ENCODE results near the gene PLEKHA5.
"Not testable (repeated sequence)": the region's sequence is repeated elsewhere in the genome, so short reads cannot be mapped to it uniquely, and the experiment has no call there.

PLEKHA5 gene

GRCh38 chr12:19129486-19130223 lies at the start of gene PLEKHA5:
Gene PLEKHA5, plus strand, starts transcription at chr12:19129733. Its CDS starts 67 bp downstream, at chr12:19129800.
- H3K4me3 Mint-ChIP-seq: peak within 1 kb of the TSS; percentile 81
- peaks cover 10% of the 10 kb centered on the region for H3K4me1 Mint-ChIP-seq
- DNase-seq (ENCODE audit: low spot score in 2 of 2) (peak in 1 of 2 donors; percentile 9), ATAC-seq (ENCODE audit: low read depth) (peak; percentile 10)
- peaks cover 4% of the 10 kb centered on the region for H3K9me3 Mint-ChIP-seq
- peaks cover 3% of the 10 kb centered on the region for H3K36me3 Mint-ChIP-seq
- H3K27me3 Mint-ChIP-seq: peaks cover 6% of the 10 kb centered on the region
- no peak within 1 kb of the TSS for H3K27ac Mint-ChIP-seq

DNA sequence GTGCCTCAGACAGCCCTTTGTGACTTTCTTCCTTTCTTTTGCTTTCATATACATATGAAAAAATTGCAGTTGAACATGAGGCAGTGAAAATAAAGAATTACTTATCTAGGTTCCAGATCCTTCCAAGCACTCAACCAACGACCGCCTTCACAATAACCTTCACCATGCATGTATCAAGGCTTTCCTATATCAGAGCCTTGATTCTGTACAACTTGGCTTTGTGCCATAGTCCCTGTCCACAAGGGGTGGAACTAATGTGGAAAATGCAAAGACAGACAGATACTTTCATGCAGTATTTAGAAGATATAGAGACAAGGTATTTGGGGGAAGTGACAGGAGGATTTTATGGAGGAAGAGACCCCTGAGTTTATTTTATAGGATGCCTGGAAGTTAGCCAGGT lies 48.6 kb upstream of the PLEKHA5 start:
- ATAC-seq (ENCODE audit: low read depth): no peak
- H3K27ac Mint-ChIP-seq: no peak overlapping the region
- H3K9me3 Mint-ChIP-seq: peaks cover 11% of the 10 kb centered on the region
- no peaks in the 10 kb centered on the region for H3K4me1 Mint-ChIP-seq
- no peaks in the 10 kb centered on the region for H3K27me3 Mint-ChIP-seq
- no peaks in the 10 kb centered on the region for H3K36me3 Mint-ChIP-seq
- H3K4me3 Mint-ChIP-seq: no peak overlapping the region
- DNase-seq (ENCODE audit: low spot score in 2 of 2): no peak

- ATAC-seq (ENCODE audit: low read depth): no peak
- no peaks in the 10 kb centered on the region for H3K27me3 Mint-ChIP-seq
- H3K4me3 Mint-ChIP-seq: no peak overlapping the region
- H3K36me3 Mint-ChIP-seq: no peaks in the 10 kb centered on the region
- H3K9me3 Mint-ChIP-seq: peaks cover 11% of the 10 kb centered on the region
- no peak overlapping the region for H3K27ac Mint-ChIP-seq
- no peaks in the 10 kb centered on the region for H3K4me1 Mint-ChIP-seq
- no peak for DNase-seq (ENCODE audit: low spot score in 2 of 2)
These were observed 47.1 kb upstream of the PLEKHA5 start for GRCh38 chr12:19082365-19082911.

GRCh38 chr12:19084547-19084946 lies 45.0 kb upstream of the PLEKHA5 start:
- H3K4me1 Mint-ChIP-seq: no peaks in the 10 kb centered on the region
- no peaks in the 10 kb centered on the region for H3K27me3 Mint-ChIP-seq
- H3K27ac Mint-ChIP-seq: no peak overlapping the region
- H3K4me3 Mint-ChIP-seq: no peak overlapping the region
- DNase-seq (ENCODE audit: low spot score in 2 of 2): no peak
- ATAC-seq (ENCODE audit: low read depth): no peak
- H3K9me3 Mint-ChIP-seq: peaks cover 11% of the 10 kb centered on the region
- no peaks in the 10 kb centered on the region for H3K36me3 Mint-ChIP-seq

DNA sequence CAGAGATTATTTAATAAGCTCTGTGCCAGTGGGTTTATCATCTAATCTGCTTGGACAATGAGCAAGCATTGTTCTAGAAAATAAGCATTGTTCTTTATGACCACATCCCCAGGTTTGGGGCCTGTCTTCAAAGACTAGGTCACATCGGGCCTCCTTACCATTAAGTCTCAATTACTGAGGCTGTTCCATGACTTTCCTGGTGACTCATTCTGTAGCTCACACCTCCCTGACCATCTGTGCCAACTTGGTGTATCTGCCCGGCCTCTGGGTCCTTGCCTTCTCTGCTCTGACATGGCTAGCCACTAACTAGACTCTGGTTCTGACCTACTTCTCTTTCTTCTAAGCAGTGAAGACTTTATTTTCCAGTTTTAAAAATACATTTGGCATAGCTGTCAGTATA lies 44.4 kb upstream of the PLEKHA5 start:
- H3K27ac Mint-ChIP-seq: no peak overlapping the region
- no peaks in the 10 kb centered on the region for H3K27me3 Mint-ChIP-seq
- DNase-seq (ENCODE audit: low spot score in 2 of 2) (no peak), ATAC-seq (ENCODE audit: low read depth) (no peak)
- no peak overlapping the region for H3K4me3 Mint-ChIP-seq
- no peaks in the 10 kb centered on the region for H3K4me1 Mint-ChIP-seq
- H3K36me3 Mint-ChIP-seq: no peaks in the 10 kb centered on the region
- H3K9me3 Mint-ChIP-seq: peaks cover 11% of the 10 kb centered on the region

- Mint-ChIP-seq H3K27me3 (no peaks in the 10 kb centered on the region), H3K9me3 (peaks cover 3% of the 10 kb centered on the region), H3K4me3 (no peak overlapping the region), H3K4me1 (no peaks in the 10 kb centered on the region), H3K36me3 (no peaks in the 10 kb centered on the region), H3K27ac (no peak overlapping the region)
- ATAC-seq (ENCODE audit: low read depth): no peak
- no peak for DNase-seq (ENCODE audit: low spot score in 2 of 2)
These were observed 40.9 kb upstream of the PLEKHA5 start for GRCh38 chr12:19088606-19089005.

DNA sequence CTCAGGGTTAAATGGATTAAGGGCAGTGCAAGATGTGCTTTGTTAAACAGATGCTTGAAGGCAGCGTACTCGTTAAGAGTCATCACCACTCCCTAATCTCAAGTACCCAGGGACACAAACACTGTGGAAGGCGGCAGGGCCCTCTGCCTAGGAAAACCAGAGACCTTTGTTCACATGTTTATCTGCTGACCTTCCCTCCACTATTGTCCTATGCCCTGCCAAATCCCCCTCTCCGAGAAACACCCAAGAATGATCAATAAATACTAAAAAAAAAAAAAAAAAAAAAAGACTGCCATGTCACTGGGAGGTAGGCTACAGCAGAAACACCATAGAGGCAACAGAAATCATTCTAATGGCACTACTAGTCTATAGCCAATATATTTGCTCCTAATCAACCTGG lies 37.1 kb upstream of the PLEKHA5 start:
- not testable (repeated sequence) for H3K27ac Mint-ChIP-seq; H3K4me1 Mint-ChIP-seq; DNase-seq (ENCODE audit: low spot score in 2 of 2); H3K36me3 Mint-ChIP-seq; ATAC-seq (ENCODE audit: low read depth); H3K9me3 Mint-ChIP-seq; H3K27me3 Mint-ChIP-seq; H3K4me3 Mint-ChIP-seq

- Mint-ChIP-seq H3K27me3 (no peaks in the 10 kb centered on the region), H3K9me3 (peaks cover 6% of the 10 kb centered on the region), H3K4me1 (no peaks in the 10 kb centered on the region), H3K27ac (no peak overlapping the region), H3K36me3 (no peaks in the 10 kb centered on the region), H3K4me3 (no peak overlapping the region)
- DNase-seq (ENCODE audit: low spot score in 2 of 2) (no peak), ATAC-seq (ENCODE audit: low read depth) (no peak)
These were observed 36.3 kb upstream of the PLEKHA5 start for GRCh38 chr12:19093218-19093617.

- no peak overlapping the region for H3K27ac Mint-ChIP-seq
- ATAC-seq (ENCODE audit: low read depth) (no peak), DNase-seq (ENCODE audit: low spot score in 2 of 2) (no peak)
- no peaks in the 10 kb centered on the region for H3K36me3 Mint-ChIP-seq
- H3K4me3 Mint-ChIP-seq: no peak overlapping the region
- H3K4me1 Mint-ChIP-seq: no peaks in the 10 kb centered on the region
- no peaks in the 10 kb centered on the region for H3K27me3 Mint-ChIP-seq
- peaks cover 6% of the 10 kb centered on the region for H3K9me3 Mint-ChIP-seq
These were observed 34.2 kb upstream of the PLEKHA5 start for GRCh38 chr12:19095331-19095730.

DNA sequence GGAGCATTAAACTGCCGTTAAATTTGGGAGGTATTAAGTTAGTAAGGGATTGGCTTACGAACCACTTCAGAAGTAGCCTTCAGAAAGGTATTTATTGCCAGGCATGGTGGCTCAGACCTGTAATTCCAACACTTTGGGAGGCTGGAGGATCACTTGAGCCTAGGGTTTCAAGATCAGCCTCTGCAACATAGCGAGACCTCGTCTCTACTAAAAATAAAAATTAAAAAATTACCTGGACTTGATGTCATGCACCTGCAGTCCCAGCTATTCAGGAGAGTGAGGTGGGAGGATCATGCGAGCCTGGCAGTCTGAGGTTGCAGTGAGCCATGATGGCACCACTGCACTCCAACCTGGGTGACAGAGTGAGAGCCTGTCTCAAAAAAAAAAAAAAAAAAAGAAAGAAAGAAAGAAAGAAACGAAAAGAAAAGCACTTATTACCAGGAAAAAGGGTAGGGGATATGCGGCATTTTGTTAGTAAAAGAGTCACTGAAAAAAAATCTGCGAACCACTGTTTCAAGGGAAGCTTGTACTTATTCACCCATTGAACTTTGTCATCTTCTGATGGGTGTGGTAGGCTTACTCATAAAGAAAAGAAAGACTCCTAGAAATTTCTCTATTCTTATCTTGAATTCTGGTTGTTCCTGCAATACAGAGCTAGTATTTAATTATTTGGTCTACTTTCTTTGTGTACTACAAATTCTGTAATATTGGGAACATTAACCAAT lies 33.6 kb upstream of the PLEKHA5 start:
- DNase-seq (ENCODE audit: low spot score in 2 of 2) (no peak), ATAC-seq (ENCODE audit: low read depth) (no peak)
- no peak overlapping the region for H3K4me3 Mint-ChIP-seq
- no peaks in the 10 kb centered on the region for H3K4me1 Mint-ChIP-seq
- peaks cover 6% of the 10 kb centered on the region for H3K9me3 Mint-ChIP-seq
- no peaks in the 10 kb centered on the region for H3K27me3 Mint-ChIP-seq
- H3K27ac Mint-ChIP-seq: no peak overlapping the region
- H3K36me3 Mint-ChIP-seq: no peaks in the 10 kb centered on the region

DNA sequence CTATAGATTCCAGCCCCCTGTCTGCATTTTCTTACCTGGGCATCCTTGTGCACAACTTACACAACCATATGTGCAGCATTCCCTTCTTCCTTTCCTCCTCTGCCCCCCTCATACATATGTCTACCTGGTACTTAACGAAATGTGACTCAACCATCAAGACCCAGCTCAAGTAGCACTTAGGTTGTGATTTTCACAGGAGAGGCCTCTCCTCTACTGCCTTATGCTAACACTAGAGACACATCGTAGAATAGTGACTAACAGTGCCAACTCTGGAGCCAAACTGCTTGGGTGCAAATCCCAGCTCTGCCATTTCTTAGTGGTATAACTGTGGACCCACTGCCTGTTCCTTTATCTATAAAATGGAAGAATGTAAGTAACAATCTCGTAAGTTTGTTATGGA lies 24.1 kb upstream of the PLEKHA5 start:
- no peaks in the 10 kb centered on the region for H3K27me3 Mint-ChIP-seq
- no peaks in the 10 kb centered on the region for H3K4me1 Mint-ChIP-seq
- no peaks in the 10 kb centered on the region for H3K36me3 Mint-ChIP-seq
- no peak overlapping the region for H3K27ac Mint-ChIP-seq
- DNase-seq (ENCODE audit: low spot score in 2 of 2) (no peak), ATAC-seq (ENCODE audit: low read depth) (no peak)
- H3K4me3 Mint-ChIP-seq: no peak overlapping the region
- peaks cover 5% of the 10 kb centered on the region for H3K9me3 Mint-ChIP-seq

- Mint-ChIP-seq H3K4me3 (no peak overlapping the region), H3K27me3 (no peaks in the 10 kb centered on the region), H3K4me1 (no peaks in the 10 kb centered on the region), H3K36me3 (no peaks in the 10 kb centered on the region), H3K9me3 (peaks cover 5% of the 10 kb centered on the region), H3K27ac (no peak overlapping the region)
- DNase-seq (ENCODE audit: low spot score in 2 of 2) (no peak), ATAC-seq (ENCODE audit: low read depth) (no peak)
These were observed 21.8 kb upstream of the PLEKHA5 start for GRCh38 chr12:19107750-19108149.

DNA sequence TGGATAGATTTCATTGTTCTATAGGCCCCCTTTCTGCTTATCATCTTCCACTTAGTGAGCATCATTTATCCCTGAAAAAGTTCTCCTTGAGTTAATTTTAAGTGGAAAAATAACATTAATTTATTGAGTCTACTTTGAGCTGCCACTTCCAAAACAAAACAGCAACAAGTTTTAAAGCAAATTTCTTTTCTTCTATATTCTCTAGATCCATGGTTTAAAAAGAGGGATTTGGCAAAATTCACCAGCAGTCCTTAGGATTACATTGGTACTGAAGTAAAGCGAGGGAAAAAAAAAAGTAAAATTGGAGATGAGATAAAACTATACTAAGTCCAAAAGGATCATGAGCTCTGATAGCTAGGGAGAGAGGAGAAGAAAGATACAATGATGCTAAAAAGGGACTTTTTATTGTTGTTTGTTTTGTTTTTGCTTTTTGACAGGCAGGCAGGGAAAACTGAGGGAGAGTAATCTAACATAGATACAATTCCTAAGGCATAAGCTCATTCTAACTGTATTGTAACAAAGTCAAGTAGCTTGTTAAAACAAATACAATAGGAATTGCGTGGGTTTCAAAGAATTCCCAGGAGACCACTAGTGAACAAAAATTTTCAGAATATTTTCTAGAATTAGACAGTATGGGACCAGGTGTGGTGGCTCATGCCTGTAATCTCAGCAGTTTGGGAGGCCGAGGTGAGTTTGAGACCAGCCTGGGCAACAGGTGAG lies 19.2 kb upstream of the PLEKHA5 start:
- Mint-ChIP-seq H3K9me3 (peaks cover 6% of the 10 kb centered on the region), H3K36me3 (no peaks in the 10 kb centered on the region)

GRCh38 chr12:19113464-19113863 lies 16.1 kb upstream of the PLEKHA5 start:
- Mint-ChIP-seq H3K4me3 (no peak overlapping the region), H3K27ac (no peak overlapping the region), H3K4me1 (no peaks in the 10 kb centered on the region), H3K27me3 (no peaks in the 10 kb centered on the region), H3K36me3 (no peaks in the 10 kb centered on the region), H3K9me3 (peaks cover 1% of the 10 kb centered on the region)
- ATAC-seq (ENCODE audit: low read depth): no peak
- DNase-seq (ENCODE audit: low spot score in 2 of 2): no peak

More for the DNA sequence above, 19.2 kb upstream of the PLEKHA5 start:
- Mint-ChIP-seq H3K27me3 (no peaks in the 10 kb centered on the region), H3K27ac (no peak overlapping the region), H3K4me3 (no peak overlapping the region), H3K4me1 (no peaks in the 10 kb centered on the region)
- ATAC-seq (ENCODE audit: low read depth) (no peak), DNase-seq (ENCODE audit: low spot score in 2 of 2) (no peak)

Measured in memory B cell (primary cell).